Mammary epithelial cell (primary cell): ENCODE data around the gene TP53.

Source experiments
- CTCF ChIP-seq, 2 donors: IDR thresholded peaks in 1 of 2; conservative IDR thresholded peaks in 1 of 2; 2 replicates each; pipeline ENCODE4 v1.5.1; 2011 to 2012; ENCODE audit warnings: inconsistent platforms in 2 of 2, low read length in 2 of 2, mild to moderate bottlenecking in 2 of 2, control low read depth in 1 of 2, low read depth in 1 of 2; ENCODE audit not compliant: insufficient read depth in 1 of 2; ENCODE audit errors: extremely low read depth in 1 of 2
- EZH2 ChIP-seq: IDR thresholded peaks from 2 replicates; pipeline ENCODE4 v1.6.1; 2012; ENCODE audit warnings: low read length, inconsistent platforms, borderline replicate concordance

GRCh38 chr17:7732981-7733539 is 45.8 kb upstream of the TP53 start:
- TF ChIP-seq CTCF (conservative IDR thresholded peaks at IDR 0.05 in 1 of 2, IDR thresholded peaks at IDR 0.05 in 1 of 2; ENCODE audit: extremely low read depth in 1 of 2, insufficient read depth in 1 of 2, low read depth in 1 of 2, low read length in 2 of 2): no peak
- no peak for TF ChIP-seq EZH2
